GM21528 (cell line): ENCODE measurements around the gene RHPN2.
"Not testable (repeated sequence)": the region's sequence is repeated elsewhere in the genome, so short reads cannot be mapped to it uniquely, and the experiment has no call there.

Experiments
- ATAC-seq: cut with Tn5 transposase; IDR thresholded peaks from one replicate; pipeline ENCODE4 v1.9.1; 2021; ENCODE audit warnings: mild to moderate bottlenecking, moderate library complexity; ENCODE audit not compliant: unreplicated experiment, low FRiP score

RHPN2 gene

GRCh38 chr19:33035461-33035860 lies 29.2 kb downstream of the RHPN2 start:
- no peak for ATAC-seq

GRCh38 chr19:33032218-33032781 lies 32.4 kb downstream of the RHPN2 start:
- ATAC-seq = no peak

- no peak for ATAC-seq
Measured at GRCh38 chr19:33029746-33030303, 34.9 kb downstream of the RHPN2 start.

GRCh38 chr19:33026602-33027001 lies 38.1 kb downstream of the RHPN2 start:
- ATAC-seq = not testable (repeated sequence)

- ATAC-seq = not testable (repeated sequence)
Measured at GRCh38 chr19:33025468-33026238, 39.0 kb downstream of the RHPN2 start.

- ATAC-seq = no peak
Measured at GRCh38 chr19:33024398-33024797, 40.3 kb downstream of the RHPN2 start.

GRCh38 chr19:33022472-33023116 lies 42.1 kb downstream of the RHPN2 start:
- ATAC-seq = no peak

GRCh38 chr19:33010891-33011290 lies 53.8 kb downstream of the RHPN2 start:
- not testable (repeated sequence) for ATAC-seq

- no peak for ATAC-seq
Measured at GRCh38 chr19:33008738-33009137, 56.0 kb downstream of the RHPN2 start.

- no peak for ATAC-seq
Measured at GRCh38 chr19:33005440-33005839, 59.2 kb downstream of the RHPN2 start.

- not testable (repeated sequence) for ATAC-seq
Measured at GRCh38 chr19:33003424-33004024, 61.2 kb downstream of the RHPN2 start.

GRCh38 chr19:33002126-33002865 lies 62.4 kb downstream of the RHPN2 start:
- not testable (repeated sequence) for ATAC-seq

- ATAC-seq = no peak
Measured at GRCh38 chr19:33000910-33001309, 63.8 kb downstream of the RHPN2 start.

- no peak for ATAC-seq
Measured at GRCh38 chr19:33000510-33000909, 64.2 kb downstream of the RHPN2 start.

- ATAC-seq = no peak
Measured at GRCh38 chr19:32998722-32999121, 66.0 kb downstream of the RHPN2 start.

GRCh38 chr19:32997716-32998355 lies 66.9 kb downstream of the RHPN2 start:
- no peak for ATAC-seq

GRCh38 chr19:32997061-32997464 lies 67.6 kb downstream of the RHPN2 start:
- ATAC-seq = not testable (repeated sequence)

GRCh38 chr19:32995966-32996365 lies 68.7 kb downstream of the RHPN2 start:
- not testable (repeated sequence) for ATAC-seq

GRCh38 chr19:32988724-32989123 lies 76.0 kb downstream of the RHPN2 start:
- no peak for ATAC-seq

- ATAC-seq = not testable (repeated sequence)
Measured at GRCh38 chr19:32988254-32988653, 76.4 kb downstream of the RHPN2 start.
